Lower lobe of right lung (tissue), 2 donors: Measurements from ENCODE around the gene ZNF416. TPM values are rescaled to one million over a fixed set of nuclear protein-coding genes. Genes with fewer than 3 reads are reported as not detected.

ENCODE experiments used
- ATAC-seq, 2 donors: fragments of 200-7000 bp; cut with Tn5 transposase; one replicate each; pipeline ENCODE4 v1.9.1; 2020 to 2022; ENCODE audit warnings: mild to moderate bottlenecking in 2 of 2, moderate library complexity in 2 of 2
- DNase-seq: peaks from one replicate; pipeline ENCODE4 v3.0.0-alpha.2; 2020
- H3K27ac ChIP-seq: fragments of 200-600 bp; one replicate; pipeline ENCODE4 v1.8.0; 2022
- H3K27me3 ChIP-seq: fragments of 200-600 bp; one replicate; pipeline ENCODE4 v1.8.0; 2022; ENCODE audit warnings: low read depth
- H3K36me3 ChIP-seq: fragments of 200-600 bp; one replicate; pipeline ENCODE4 v1.8.0; 2022; ENCODE audit warnings: mild to moderate bottlenecking
- H3K4me1 ChIP-seq: fragments of 200-600 bp; one replicate; pipeline ENCODE4 v1.8.0; 2022
- H3K4me3 ChIP-seq: fragments of 200-600 bp; one replicate; pipeline ENCODE4 v1.8.0; 2022; ENCODE audit warnings: mild to moderate bottlenecking
- H3K9me3 ChIP-seq: fragments of 200-600 bp; one replicate; pipeline ENCODE4 v1.8.0; 2022
- CTCF ChIP-seq: fragments of 200-600 bp; IDR thresholded peaks from one replicate; pipeline ENCODE4 v1.8.0; 2022; ENCODE audit warnings: antibody characterized with exemption, mild to moderate bottlenecking
- intact Hi-C: fragments of 100-400 bp; cut with DNase I; formaldehyde crosslinking; loops from one replicate; pipeline ENCODE4 v1.11.0; 2022
- total RNA-seq: library from RNA; stranded (reverse); fragmentation: NEBNext Ultra II Directional; extraction: Animal tissue kit (Norgen Biotek cat#: 25700); gene quantifications from one replicate; pipeline ENCODE4 v1.2.1, GENCODE V29; 2021
- donor health status: DM: no; HTN: yes; CAD: no; lungs with severe emphysema.

The ZNF416 gene
- total RNA-seq, 1 donor from 2014 or later: 5.4 TPM

- Histone ChIP-seq H3K27me3 (no peaks in the 10 kb centered on the region), H3K9me3 (peaks cover 93% of the 10 kb centered on the region), H3K4me3 (no peak overlapping the region), H3K4me1 (no peaks in the 10 kb centered on the region), H3K36me3 (no peaks in the 10 kb centered on the region), H3K27ac (no peak overlapping the region)
- intact Hi-C loops: no loop called here
- ATAC-seq: no peak
- TF ChIP-seq CTCF: no peak
- no peak for DNase-seq
These were observed 12.1 kb downstream of the ZNF416 start for GRCh38 chr19:57566396-57567265.

- no peak for DNase-seq
- Histone ChIP-seq H3K9me3 (peaks cover 62% of the 10 kb centered on the region), H3K36me3 (no peaks in the 10 kb centered on the region), H3K4me1 (peaks cover 13% of the 10 kb centered on the region), H3K27me3 (no peaks in the 10 kb centered on the region), H3K4me3 (no peak overlapping the region), H3K27ac (no peak overlapping the region)
- no peak for ATAC-seq
- intact Hi-C loops: no loop called here
- no peak for TF ChIP-seq CTCF
These were observed 15.2 kb downstream of the ZNF416 start for GRCh38 chr19:57563547-57563946.

- DNase-seq (peak; percentile 41), ATAC-seq (peak; percentile 19 to 31)
- Histone ChIP-seq H3K9me3 (peaks cover 27% of the 10 kb centered on the region), H3K36me3 (peaks cover 15% of the 10 kb centered on the region), H3K27ac (peak overlapping the region; percentile 72), H3K27me3 (no peaks in the 10 kb centered on the region), H3K4me1 (peaks cover 21% of the 10 kb centered on the region), H3K4me3 (peak overlapping the region; percentile 97)
- no peak for TF ChIP-seq CTCF
- intact Hi-C loops: no loop called here
These were observed 18.6 kb downstream of the ZNF416 start for GRCh38 chr19:57560049-57560491.

- ATAC-seq (peak; percentile 100), DNase-seq (peak; percentile 93)
- intact Hi-C loops: no loop called here
- Histone ChIP-seq H3K27me3 (no peaks in the 10 kb centered on the region), H3K9me3 (peaks cover 25% of the 10 kb centered on the region), H3K4me1 (peaks cover 21% of the 10 kb centered on the region), H3K4me3 (peak within 1 kb of the TSS; percentile 97), H3K36me3 (peaks cover 21% of the 10 kb centered on the region), H3K27ac (peak within 1 kb of the TSS; percentile 72)
- no peak for TF ChIP-seq CTCF
These were observed 19.2 kb downstream of the ZNF416 start, which contains the start of gene ZNF550 for GRCh38 chr19:57559404-57560025. ZNF550 (minus strand) TSS chr19:57559863; CDS start chr19:57559682, 181 bp downstream.

- Histone ChIP-seq H3K27ac (peak overlapping the region; percentile 72), H3K9me3 (peaks cover 25% of the 10 kb centered on the region), H3K27me3 (no peaks in the 10 kb centered on the region), H3K4me3 (peak overlapping the region; percentile 97), H3K36me3 (peaks cover 26% of the 10 kb centered on the region), H3K4me1 (peaks cover 21% of the 10 kb centered on the region)
- ATAC-seq (peak; percentile 54 to 67), DNase-seq (peak; percentile 43)
- intact Hi-C loops: no loop called here
- no peak for TF ChIP-seq CTCF
These were observed 19.7 kb downstream of the ZNF416 start for GRCh38 chr19:57559008-57559403.
